Endothelial cell of umbilical vein (primary cell): Measurements from ENCODE around the gene NEMP2. TPM values are rescaled to one million over a fixed set of nuclear protein-coding genes. Genes with fewer than 3 reads are reported as not detected.

ENCODE experiments used
- BruUV-seq: library from RNA; stranded (reverse); fragments of 400-500 nt; replicated peaks from 2 replicates; lab custom pipeline; 2021; lab: Mats Ljungman, UMichigan
- CTCF ChIA-PET: fragments of 300-600, 350-600 bp; sonication (Branson Sonifier 250); formaldehyde crosslinking; loops from one replicate; lab custom pipeline; 2021; ENCODE audit warnings: antibody characterized with exemption, inconsistent platforms; lab: Charles Lee
- POLR2A ChIA-PET: fragments of 300-600, 350-600 bp; sonication (Branson Sonifier 250); formaldehyde crosslinking; loops from one replicate; lab custom pipeline; 2021; ENCODE audit warnings: antibody characterized with exemption, inconsistent platforms; lab: Charles Lee
- DNase-seq: peaks from one replicate; pipeline ENCODE4 v3.0.0-alpha.2; 2011; ENCODE audit warnings: low read depth, low spot score
- FAIRE-seq: peaks from 2 replicates; lab custom pipeline; 2011; peaks lifted over from hg19 to GRCh38; lab: Jason Lieb, UNC
- H2AFZ ChIP-seq: 2 replicates; pipeline ENCODE4 v1.6.0; 2012; ENCODE audit warnings: low read depth, low read length, control low read depth, inconsistent platforms
- H3K27ac ChIP-seq: 2 replicates; pipeline ENCODE4 v1.5.1; 2011; ENCODE audit warnings: low read depth, mild to moderate bottlenecking, control low read depth, low read length, moderate library complexity; ENCODE audit not compliant: insufficient read depth
- H3K27me3 ChIP-seq, 2 experiments: 2 replicates each; pipeline versions ENCODE4 v1.6.0 to v1.6.1; 2011; ENCODE audit warnings: low read length in 2 of 2, mixed read lengths in 1 of 2; ENCODE audit not compliant: control insufficient read depth in 2 of 2, insufficient read depth in 2 of 2
- H3K36me3 ChIP-seq, 2 experiments: 2 replicates in 1 of 2; 3 replicates in 1 of 2; pipeline ENCODE4 v1.5.1; 2011; ENCODE audit warnings: low read length in 2 of 2, mild to moderate bottlenecking in 1 of 2, moderate library complexity in 1 of 2; ENCODE audit not compliant: control insufficient read depth in 2 of 2, insufficient read depth in 2 of 2; ENCODE audit errors: extremely low read depth in 1 of 2
- H3K4me1 ChIP-seq: 3 replicates; pipeline ENCODE4 v1.5.1; 2011; ENCODE audit warnings: mild to moderate bottlenecking, low read length; ENCODE audit not compliant: control insufficient read depth, insufficient read depth; ENCODE audit errors: extremely low read depth
- H3K4me2 ChIP-seq: 2 replicates; pipeline ENCODE4 v1.6.1; 2011; ENCODE audit warnings: low read length, control low read depth, mixed read lengths; ENCODE audit not compliant: insufficient read depth
- H3K4me3 ChIP-seq, 3 experiments: fragments of 200-600 bp in 1 of 3; sonication (generic), shearing (Covaris generic) in 1 of 3; replicated peaks in 1 of 3; 2 replicates each; pipeline ENCODE4 v1.5.1; 2011 to 2016; ENCODE audit warnings: control low read depth in 3 of 3, low read length in 3 of 3, mild to moderate bottlenecking in 2 of 3, inconsistent platforms in 1 of 3, low read depth in 1 of 3, moderate library complexity in 1 of 3; ENCODE audit not compliant: insufficient read depth in 1 of 3
- H3K79me2 ChIP-seq: 2 replicates; pipeline ENCODE4 v1.6.0; 2012; ENCODE audit warnings: low read length, inconsistent platforms; ENCODE audit not compliant: control insufficient read depth, insufficient read depth
- H3K9ac ChIP-seq: replicated peaks from 2 replicates; pipeline ENCODE3; 2011; ENCODE audit warnings: low read length, control low read depth; ENCODE audit not compliant: insufficient read depth; ENCODE audit errors: extremely low read depth
- H3K9me1 ChIP-seq: replicated peaks from 3 replicates; pipeline ENCODE4 v1.6.0; 2011; ENCODE audit warnings: mild to moderate bottlenecking, low read length; ENCODE audit not compliant: control insufficient read depth, insufficient read depth; ENCODE audit errors: extremely low read depth
- H3K9me3 ChIP-seq: replicated peaks from 2 replicates; pipeline ENCODE4 v1.5.1; 2012; ENCODE audit warnings: low read length, inconsistent platforms; ENCODE audit not compliant: control insufficient read depth, insufficient read depth
- H4K20me1 ChIP-seq: replicated peaks from 2 replicates; pipeline ENCODE3; 2011; ENCODE audit warnings: mild to moderate bottlenecking, low read length; ENCODE audit not compliant: control insufficient read depth, insufficient read depth; ENCODE audit errors: extremely low read depth
- EZH2 ChIP-seq: IDR thresholded peaks from 2 replicates; pipeline ENCODE4 v1.6.1; 2012; ENCODE audit warnings: borderline replicate concordance, low read depth, mild to moderate bottlenecking, moderate library complexity, low read length, inconsistent platforms; ENCODE audit not compliant: severe bottlenecking
- FOS ChIP-seq: IDR thresholded peaks from 2 replicates; pipeline ENCODE4 v1.6.1; 2011; ENCODE audit warnings: mild to moderate bottlenecking, low read length, moderate library complexity, borderline replicate concordance; ENCODE audit not compliant: insufficient read depth
- GATA2 ChIP-seq: IDR thresholded peaks from 2 replicates; pipeline ENCODE4 v1.7.0; 2011; ENCODE audit warnings: low read depth, mild to moderate bottlenecking, moderate library complexity, mixed read lengths, low read length; ENCODE audit not compliant: insufficient read length, insufficient read depth
- JUN ChIP-seq: IDR thresholded peaks from 2 replicates; pipeline ENCODE4 v1.6.1; 2011; ENCODE audit warnings: borderline replicate concordance, low read depth; ENCODE audit not compliant: insufficient read length, insufficient read depth
- MYC ChIP-seq: IDR thresholded peaks from one replicate; pipeline ENCODE4 v1.6.1; 2011; ENCODE audit warnings: mild to moderate bottlenecking, low read depth, low read length
- POLR2A ChIP-seq: IDR thresholded peaks from 2 replicates; pipeline ENCODE4 v1.6.1; 2012; ENCODE audit warnings: low read depth, mild to moderate bottlenecking, control low read depth, low read length
- POLR2AphosphoS5 ChIP-seq: IDR thresholded peaks from 2 replicates; pipeline ENCODE4 v1.6.1; 2012; ENCODE audit warnings: low read depth, mild to moderate bottlenecking, control low read depth, low read length, moderate library complexity; ENCODE audit not compliant: insufficient read depth
- dilution Hi-C: fragments of 300-500 bp; cut with MboI; formaldehyde crosslinking; loops from one replicate; pipeline ENCODE4 v1.15.0; 2019; ENCODE audit warnings: low sequenced_read_pairs; ENCODE audit not compliant: extremely low pct_ligation_motif_present
- intact Hi-C: fragments of 100-400 bp; cut with micrococcal nuclease; formaldehyde crosslinking; loops from one replicate; pipeline ENCODE4 v1.10.0; 2022
- polyA plus RNA-seq, 4 experiments: library from polyadenylated mRNA; depleted of rRNA in 3 of 4; stranded (reverse) in 3 of 4; unstranded in 1 of 4; fragments of >200 nt; gene quantifications; 2 replicates each; pipeline versions ENCODE4 v1.2.1 to v1.2.3, GENCODE V29; 2011 to 2012; ENCODE audit warnings: missing spikeins in 1 of 4
- total RNA-seq: library from RNA; stranded (reverse); gene quantifications from 2 replicates; pipeline ENCODE4 v1.2.3, GENCODE V29; 2021
- TF ChIP-seq, protein P1 (sequence below): IDR thresholded peaks from 2 replicates; pipeline ENCODE4 v1.6.1; 2011; ENCODE audit not compliant: insufficient read depth, insufficient read length
- TF ChIP-seq, protein P2 (sequence below), 2 donors: IDR thresholded peaks; 1 replicate in 1 of 2; 2 replicates in 1 of 2; pipeline ENCODE4 v1.5.1; 2011; ENCODE audit warnings: low read length in 2 of 2, mild to moderate bottlenecking in 2 of 2, moderate library complexity in 2 of 2, control low read depth in 1 of 2, inconsistent platforms in 1 of 2, low read depth in 1 of 2; ENCODE audit not compliant: insufficient read depth in 1 of 2; ENCODE audit errors: extremely low read depth in 1 of 2

Gene NEMP2
- total and polyA plus RNA-seq, 2 donors (not counting 3 experiments of a cell fraction or from before 2014, with no cell fraction given), result 3.1 to 8.4 TPM

DNA sequence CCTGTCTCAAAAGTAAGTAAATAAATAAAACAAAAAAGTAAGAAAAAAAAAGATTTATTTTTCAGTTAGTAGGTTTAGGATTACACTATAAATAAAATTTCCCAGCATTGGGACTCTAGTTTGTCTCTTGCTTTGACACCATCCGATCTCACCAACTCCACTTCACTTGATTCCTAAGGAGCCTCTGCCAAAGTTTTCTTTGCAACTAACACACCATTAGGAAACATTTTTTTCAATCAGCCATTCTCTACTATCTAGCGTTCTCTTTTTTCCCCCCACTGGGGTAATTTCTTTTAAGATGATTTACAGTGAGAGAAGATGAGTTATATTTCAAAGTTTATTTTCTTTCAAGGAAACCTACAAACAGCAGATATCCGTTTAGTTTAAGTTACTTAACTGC is 10.6 kb upstream of the NEMP2 start:
- no peak overlapping the region for H3K27ac ChIP-seq
- TF ChIP-seq, protein P1, sequence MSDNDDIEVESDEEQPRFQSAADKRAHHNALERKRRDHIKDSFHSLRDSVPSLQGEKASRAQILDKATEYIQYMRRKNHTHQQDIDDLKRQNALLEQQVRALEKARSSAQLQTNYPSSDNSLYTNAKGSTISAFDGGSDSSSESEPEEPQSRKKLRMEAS, result no peak
- TF ChIP-seq POLR2A (no peak), MYC (no peak), EZH2 (no peak), FOS (no peak), GATA2 (no peak), POLR2AphosphoS5 (no peak), JUN (no peak)
- TF ChIP-seq, protein P2, sequence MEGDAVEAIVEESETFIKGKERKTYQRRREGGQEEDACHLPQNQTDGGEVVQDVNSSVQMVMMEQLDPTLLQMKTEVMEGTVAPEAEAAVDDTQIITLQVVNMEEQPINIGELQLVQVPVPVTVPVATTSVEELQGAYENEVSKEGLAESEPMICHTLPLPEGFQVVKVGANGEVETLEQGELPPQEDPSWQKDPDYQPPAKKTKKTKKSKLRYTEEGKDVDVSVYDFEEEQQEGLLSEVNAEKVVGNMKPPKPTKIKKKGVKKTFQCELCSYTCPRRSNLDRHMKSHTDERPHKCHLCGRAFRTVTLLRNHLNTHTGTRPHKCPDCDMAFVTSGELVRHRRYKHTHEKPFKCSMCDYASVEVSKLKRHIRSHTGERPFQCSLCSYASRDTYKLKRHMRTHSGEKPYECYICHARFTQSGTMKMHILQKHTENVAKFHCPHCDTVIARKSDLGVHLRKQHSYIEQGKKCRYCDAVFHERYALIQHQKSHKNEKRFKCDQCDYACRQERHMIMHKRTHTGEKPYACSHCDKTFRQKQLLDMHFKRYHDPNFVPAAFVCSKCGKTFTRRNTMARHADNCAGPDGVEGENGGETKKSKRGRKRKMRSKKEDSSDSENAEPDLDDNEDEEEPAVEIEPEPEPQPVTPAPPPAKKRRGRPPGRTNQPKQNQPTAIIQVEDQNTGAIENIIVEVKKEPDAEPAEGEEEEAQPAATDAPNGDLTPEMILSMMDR (IDR thresholded peaks at IDR 0.05; ENCODE audit: extremely low read depth in 1 of 2, insufficient read depth in 1 of 2, low read depth in 1 of 2, low read length in 2 of 2), result no peak
- H3K4me3 ChIP-seq, result peak overlapping the region in 1 of 3 experiments; percentile 11
- no peak for DNase-seq
- H3K9ac ChIP-seq, result no peak overlapping the region
- no peaks in the 10 kb centered on the region for H3K36me3 ChIP-seq
- no peaks in the 10 kb centered on the region for H3K4me1 ChIP-seq
- H3K27me3 ChIP-seq, result no peaks in the 10 kb centered on the region
- ChIA-PET POLR2A (no interaction called here), CTCF (interaction anchor here (1.2 kb wide), 1 partner anchor 8 kb away, joined by 4 read pairs; no protein-coding TSS in a partner anchor)
- FAIRE-seq, result no peak
- H3K79me2 ChIP-seq, result no peaks in the 10 kb centered on the region
- peak overlapping the region; percentile 57 for H2AFZ ChIP-seq
- no TSS peak for BruUV-seq
- H3K9me3 ChIP-seq, result no peaks in the 10 kb centered on the region
- peak overlapping the region; percentile 72 for H3K4me2 ChIP-seq
- dilution Hi-C loops (no loop called here), intact Hi-C loops (no loop called here)
- H4K20me1 ChIP-seq, result no peaks in the 10 kb centered on the region
- H3K9me1 ChIP-seq, result no peaks in the 10 kb centered on the region
